ENCODE results near the gene UPP1.
A peak's percentile ranks its signal among the peaks of the same experiment; 100 is the strongest.

Gene UPP1

DNA sequence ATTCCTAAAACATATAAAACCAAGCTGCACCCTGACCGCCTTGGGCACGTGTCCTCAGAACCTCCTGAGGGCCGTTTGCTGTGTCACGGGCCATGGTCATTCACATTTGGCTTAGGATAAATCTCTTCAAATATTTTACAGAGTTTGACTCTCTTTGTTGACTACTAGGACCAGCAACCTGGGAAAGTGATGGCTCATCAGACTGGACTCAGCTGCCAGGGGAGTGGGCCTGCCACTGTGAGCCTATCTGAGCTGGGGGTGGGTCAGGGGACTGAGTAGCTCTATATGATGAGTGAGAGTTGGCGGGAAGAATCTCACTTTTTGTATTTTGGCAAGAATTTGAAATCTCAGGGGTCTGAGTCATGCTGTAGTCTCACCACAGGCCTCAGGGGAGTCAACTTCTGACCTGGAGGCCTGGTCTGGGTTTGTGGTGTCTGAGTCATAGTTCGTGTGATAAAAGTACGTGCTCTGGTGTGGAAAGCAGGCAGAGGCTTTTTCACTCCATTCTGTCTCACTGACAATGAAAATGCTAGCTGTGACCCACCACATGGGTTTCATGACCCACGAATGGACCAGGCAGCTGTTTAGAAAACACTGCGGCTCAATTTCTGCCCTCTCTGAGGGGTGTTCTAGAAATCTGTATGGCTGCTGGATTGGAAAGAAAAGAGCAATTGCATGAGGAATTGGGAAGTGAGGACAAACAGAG lies 4.2 kb upstream of the UPP1 start:
- H3K4me1 ChIP-seq (ENCODE audit: control extremely low read depth in 1 of 4, control insufficient read depth in 4 of 4, insufficient read depth in 4 of 4, low read length in 3 of 4) = peaks cover 2 to 39% (median 28%) of the 10 kb centered on the region in 4 experiments
- peaks cover 0 to 2% (median 0%) of the 10 kb centered on the region in 5 experiments for H3K27me3 ChIP-seq (replicated peaks in 2 of 5; ENCODE audit: control insufficient read depth in 4 of 5, insufficient read depth in 5 of 5, low read length in 4 of 5)
- no peaks in the 10 kb centered on the region for H3K36me3 ChIP-seq (ENCODE audit: control insufficient read depth in 4 of 4, insufficient read depth in 4 of 4, low read length in 3 of 4)
- peak; percentile 88 to 97 (median 97) for DNase-seq
- H3K27ac ChIP-seq (ENCODE audit: insufficient read depth in 1 of 2, low read depth in 1 of 2, low read length in 2 of 2, poor library complexity in 1 of 2, severe bottlenecking in 2 of 2) = no peak overlapping the region
- 55% methylated on average over 9 of the region's 9 CpGs for whole genome bisulfite sequencing (ENCODE audit: insufficient coverage)
- no peaks in the 10 kb centered on the region for H3K9me3 ChIP-seq (ENCODE audit: control extremely low read depth in 1 of 5, control insufficient read depth in 4 of 5, insufficient read depth in 2 of 5, low read depth in 1 of 5, low read length in 4 of 5)
- CTCF ChIA-PET = interaction anchor here (0.7 to 4.0 kb wide), 9 partner anchors 10 to 115 kb away, joined by 3 to 17 read pairs (median 4); no protein-coding TSS in a partner anchor
- POLR2A ChIA-PET = interaction anchor here (1.4 kb wide), 1 partner anchor 25 kb away, joined by 3 read pairs; no protein-coding TSS in a partner anchor
- no peak overlapping the region for H3K4me3 ChIP-seq (ENCODE audit: control insufficient read depth in 1 of 7, extremely low read depth in 1 of 7, insufficient read depth in 4 of 7, low read depth in 2 of 7, low read length in 6 of 7)

GRCh38 chr7:48085433-48085791 lies 3.7 kb upstream of the UPP1 start:
- H3K4me3 ChIP-seq (ENCODE audit: control insufficient read depth in 1 of 7, extremely low read depth in 1 of 7, insufficient read depth in 4 of 7, low read depth in 2 of 7, low read length in 6 of 7) = no peak overlapping the region
- peaks cover 0 to 4% (median 3%) of the 10 kb centered on the region in 5 experiments for H3K27me3 ChIP-seq (replicated peaks in 2 of 5; ENCODE audit: control insufficient read depth in 4 of 5, insufficient read depth in 5 of 5, low read length in 4 of 5)
- 100% methylated on average over 1 of the region's 1 CpG for WGBS (ENCODE audit: insufficient coverage)
- peaks cover 2 to 40% (median 31%) of the 10 kb centered on the region in 4 experiments for H3K4me1 ChIP-seq (ENCODE audit: control extremely low read depth in 1 of 4, control insufficient read depth in 4 of 4, insufficient read depth in 4 of 4, low read length in 3 of 4)
- peak in 2 of 3 donors; percentile 42 to 57 for DNase-seq
- H3K9me3 ChIP-seq (ENCODE audit: control extremely low read depth in 1 of 5, control insufficient read depth in 4 of 5, insufficient read depth in 2 of 5, low read depth in 1 of 5, low read length in 4 of 5) = no peaks in the 10 kb centered on the region
- no peaks in the 10 kb centered on the region for H3K36me3 ChIP-seq (ENCODE audit: control insufficient read depth in 4 of 4, insufficient read depth in 4 of 4, low read length in 3 of 4)
- CTCF ChIA-PET = interaction anchor here (0.7 to 4.0 kb wide), 9 partner anchors 10 to 115 kb away, joined by 3 to 17 read pairs (median 4); no protein-coding TSS in a partner anchor
- H3K27ac ChIP-seq (ENCODE audit: insufficient read depth in 1 of 2, low read depth in 1 of 2, low read length in 2 of 2, poor library complexity in 1 of 2, severe bottlenecking in 2 of 2) = no peak overlapping the region
- POLR2A ChIA-PET = interaction anchor here (1.4 kb wide), 1 partner anchor 26 kb away, joined by 3 read pairs; no protein-coding TSS in a partner anchor

DNA sequence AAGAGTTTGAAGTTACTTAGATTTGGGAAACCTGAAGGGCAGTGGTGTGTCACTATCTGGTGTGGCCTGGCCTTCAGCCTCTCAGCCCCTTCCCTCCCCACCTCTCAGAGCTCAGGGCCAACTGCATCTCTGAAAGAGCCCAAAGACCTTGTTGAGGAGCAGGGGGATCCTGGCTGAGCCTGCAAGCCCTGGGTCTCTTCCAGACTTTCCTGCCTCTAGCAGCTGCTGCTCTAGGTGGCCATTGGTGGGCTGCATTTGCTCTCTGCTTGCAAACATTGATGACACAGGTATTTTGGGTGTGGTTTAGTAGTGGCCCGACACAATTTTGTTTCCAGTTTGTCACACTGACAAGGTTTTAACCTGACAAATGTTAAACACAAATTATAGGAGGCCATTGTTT lies 3.1 kb upstream of the UPP1 start:
- WGBS (ENCODE audit: insufficient coverage) = no CpG with 5 or more reads among the region's 1 CpG
- ChIA-PET POLR2A (interaction anchor here (1.4 kb wide), 1 partner anchor 26 kb away, joined by 3 read pairs; no protein-coding TSS in a partner anchor), CTCF (interaction anchor here (0.7 to 4.0 kb wide), 7 partner anchors 10 to 116 kb away, joined by 3 to 17 read pairs (median 4); no protein-coding TSS in a partner anchor)
- peaks cover 2 to 40% (median 31%) of the 10 kb centered on the region in 4 experiments for H3K4me1 ChIP-seq (ENCODE audit: control extremely low read depth in 1 of 4, control insufficient read depth in 4 of 4, insufficient read depth in 4 of 4, low read length in 3 of 4)
- H3K4me3 ChIP-seq (ENCODE audit: control insufficient read depth in 1 of 7, extremely low read depth in 1 of 7, insufficient read depth in 4 of 7, low read depth in 2 of 7, low read length in 6 of 7) = no peak overlapping the region
- no peak overlapping the region for H3K27ac ChIP-seq (ENCODE audit: insufficient read depth in 1 of 2, low read depth in 1 of 2, low read length in 2 of 2, poor library complexity in 1 of 2, severe bottlenecking in 2 of 2)
- no peaks in the 10 kb centered on the region for H3K9me3 ChIP-seq (ENCODE audit: control extremely low read depth in 1 of 5, control insufficient read depth in 4 of 5, insufficient read depth in 2 of 5, low read depth in 1 of 5, low read length in 4 of 5)
- no peak for DNase-seq
- H3K36me3 ChIP-seq (ENCODE audit: control insufficient read depth in 4 of 4, insufficient read depth in 4 of 4, low read length in 3 of 4) = no peaks in the 10 kb centered on the region
- H3K27me3 ChIP-seq (replicated peaks in 2 of 5; ENCODE audit: control insufficient read depth in 4 of 5, insufficient read depth in 5 of 5, low read length in 4 of 5) = peaks cover 0 to 4% (median 3%) of the 10 kb centered on the region in 5 experiments

DNA sequence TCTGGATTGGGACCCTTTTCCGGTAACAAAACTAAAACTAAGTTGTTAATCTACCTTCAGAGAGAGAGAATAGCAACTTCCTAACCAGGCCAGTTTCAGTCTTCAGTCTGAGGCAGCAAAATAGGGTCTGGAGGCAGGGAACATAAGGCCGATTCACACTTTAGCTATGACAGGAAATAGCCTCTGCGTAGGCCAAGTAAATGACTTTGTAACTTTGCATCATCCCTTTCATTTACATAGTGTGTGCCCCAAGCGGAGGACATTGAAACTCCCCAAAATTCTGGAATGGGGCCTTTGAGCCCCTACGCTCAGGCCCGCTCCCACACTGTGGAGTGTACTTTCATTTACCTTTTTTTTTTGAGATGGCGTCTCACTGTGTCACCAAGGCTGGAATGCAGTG lies 1.7 kb upstream of the UPP1 start:
- Histone ChIP-seq H3K4me1 (ENCODE audit: control extremely low read depth in 1 of 4, control insufficient read depth in 4 of 4, insufficient read depth in 4 of 4, low read length in 3 of 4) (peaks cover 2 to 40% (median 31%) of the 10 kb centered on the region in 4 experiments), H3K27ac (ENCODE audit: insufficient read depth in 1 of 2, low read depth in 1 of 2, low read length in 2 of 2, poor library complexity in 1 of 2, severe bottlenecking in 2 of 2) (no peak overlapping the region), H3K9me3 (ENCODE audit: control extremely low read depth in 1 of 5, control insufficient read depth in 4 of 5, insufficient read depth in 2 of 5, low read depth in 1 of 5, low read length in 4 of 5) (no peaks in the 10 kb centered on the region), H3K27me3 (replicated peaks in 2 of 5; ENCODE audit: control insufficient read depth in 4 of 5, insufficient read depth in 5 of 5, low read length in 4 of 5) (peaks cover 0 to 4% (median 3%) of the 10 kb centered on the region in 5 experiments), H3K4me3 (ENCODE audit: control insufficient read depth in 1 of 7, extremely low read depth in 1 of 7, insufficient read depth in 4 of 7, low read depth in 2 of 7, low read length in 6 of 7) (no peak overlapping the region), H3K36me3 (ENCODE audit: control insufficient read depth in 4 of 4, insufficient read depth in 4 of 4, low read length in 3 of 4) (peaks cover 0 to 6% (median under 1%) of the 10 kb centered on the region in 4 experiments)
- ChIA-PET POLR2A (interaction anchor here (0.6 kb wide), 1 partner anchor 66 kb away, joined by 5 read pairs; no protein-coding TSS in a partner anchor), CTCF (interaction anchor here (1.6 kb wide), 1 partner anchor 137 kb away, joined by 3 read pairs; no protein-coding TSS in a partner anchor)
- WGBS (ENCODE audit: insufficient coverage) = 95% methylated on average over 7 of the region's 7 CpGs
- DNase-seq = peak in 1 of 3 donors; percentile 23

GRCh38 chr7:48088559-48089045 lies 463 bp upstream of the UPP1 start:
- Histone ChIP-seq H3K27me3 (replicated peaks in 2 of 5; ENCODE audit: control insufficient read depth in 4 of 5, insufficient read depth in 5 of 5, low read length in 4 of 5) (peaks cover 0 to 4% (median 3%) of the 10 kb centered on the region in 5 experiments), H3K27ac (ENCODE audit: insufficient read depth in 1 of 2, low read depth in 1 of 2, low read length in 2 of 2, poor library complexity in 1 of 2, severe bottlenecking in 2 of 2) (peak overlapping the region in 1 of 2 experiments; percentile 61), H3K4me3 (ENCODE audit: control insufficient read depth in 1 of 7, extremely low read depth in 1 of 7, insufficient read depth in 4 of 7, low read depth in 2 of 7, low read length in 6 of 7) (peak overlapping the region in 6 of 7 experiments; percentile 54 to 86 (median 81)), H3K9me3 (ENCODE audit: control extremely low read depth in 1 of 5, control insufficient read depth in 4 of 5, insufficient read depth in 2 of 5, low read depth in 1 of 5, low read length in 4 of 5) (no peaks in the 10 kb centered on the region), H3K36me3 (ENCODE audit: control insufficient read depth in 4 of 4, insufficient read depth in 4 of 4, low read length in 3 of 4) (peaks cover 0 to 6% (median 1%) of the 10 kb centered on the region in 4 experiments), H3K4me1 (ENCODE audit: control extremely low read depth in 1 of 4, control insufficient read depth in 4 of 4, insufficient read depth in 4 of 4, low read length in 3 of 4) (peaks cover 2 to 40% (median 31%) of the 10 kb centered on the region in 4 experiments)
- CTCF ChIA-PET = interaction anchor here (0.6 to 1.1 kb wide), 3 partner anchors 15 to 141 kb away, joined by 3 read pairs; partner anchors contain the start of gene PKD1L1
- DNase-seq = peak in 2 of 3 donors; percentile 72 to 86
- 0% methylated on average over 18 of the region's 25 CpGs for WGBS (ENCODE audit: insufficient coverage)
- POLR2A ChIA-PET = interaction anchor here (0.7 kb wide), 1 partner anchor 193 kb away, joined by 3 read pairs; no protein-coding TSS in a partner anchor

DNA sequence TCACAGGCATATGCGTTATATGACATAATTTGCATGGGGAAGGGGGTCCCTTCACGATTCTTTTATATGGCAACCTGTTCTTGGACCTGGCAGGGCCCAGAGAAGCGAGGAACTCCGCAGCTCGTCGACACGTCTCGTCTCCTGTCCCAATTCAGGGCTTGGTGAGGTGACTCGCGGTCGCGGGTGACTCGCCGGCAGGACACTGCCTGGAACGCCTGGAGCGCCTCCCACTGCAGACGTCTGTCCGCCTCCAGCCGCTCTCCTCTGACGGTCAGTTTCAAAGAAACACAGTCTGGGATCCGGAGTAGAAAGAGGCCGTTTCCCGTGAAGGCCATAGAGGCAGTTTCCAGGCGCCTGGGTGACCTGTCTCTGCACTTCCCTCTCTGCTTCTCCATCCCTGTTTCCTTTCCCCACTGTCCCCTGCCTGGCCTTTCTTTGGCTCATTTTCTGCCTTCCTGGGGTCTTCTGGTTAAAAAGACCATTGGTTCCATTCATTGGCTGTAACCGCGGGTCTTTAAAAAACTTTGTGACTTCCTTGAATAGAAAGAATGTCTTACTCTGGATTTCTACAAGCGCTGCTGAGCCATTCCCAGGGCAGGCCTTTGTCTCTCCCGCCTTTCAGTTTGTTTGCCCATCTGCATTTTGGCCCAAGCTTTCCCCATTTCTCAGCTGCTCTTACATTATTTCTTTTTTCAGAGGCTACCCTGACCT lies 1.2 kb downstream of the UPP1 start:
- WGBS (ENCODE audit: insufficient coverage) = 89% methylated on average over 25 of the region's 28 CpGs
- CTCF ChIA-PET = interaction anchor here (1.1 to 1.7 kb wide), 3 partner anchors 13 to 98 kb away, joined by 3 to 7 read pairs (median 4); no protein-coding TSS in a partner anchor

More for the DNA sequence above, 1.2 kb downstream of the UPP1 start:
- no peak for DNase-seq
- POLR2A ChIA-PET = no interaction called here
- Histone ChIP-seq H3K36me3 (ENCODE audit: control insufficient read depth in 4 of 4, insufficient read depth in 4 of 4, low read length in 3 of 4) (peaks cover 0 to 6% (median 1%) of the 10 kb centered on the region in 4 experiments), H3K4me3 (ENCODE audit: control insufficient read depth in 1 of 7, extremely low read depth in 1 of 7, insufficient read depth in 4 of 7, low read depth in 2 of 7, low read length in 6 of 7) (peak overlapping the region in 4 of 7 experiments; percentile 81 to 86 (median 82)), H3K9me3 (ENCODE audit: control extremely low read depth in 1 of 5, control insufficient read depth in 4 of 5, insufficient read depth in 2 of 5, low read depth in 1 of 5, low read length in 4 of 5) (no peaks in the 10 kb centered on the region), H3K27me3 (replicated peaks in 2 of 5; ENCODE audit: control insufficient read depth in 4 of 5, insufficient read depth in 5 of 5, low read length in 4 of 5) (peaks cover 0 to 4% (median 3%) of the 10 kb centered on the region in 5 experiments), H3K4me1 (ENCODE audit: control extremely low read depth in 1 of 4, control insufficient read depth in 4 of 4, insufficient read depth in 4 of 4, low read length in 3 of 4) (peaks cover 0 to 31% (median 24%) of the 10 kb centered on the region in 4 experiments), H3K27ac (ENCODE audit: insufficient read depth in 1 of 2, low read depth in 1 of 2, low read length in 2 of 2, poor library complexity in 1 of 2, severe bottlenecking in 2 of 2) (no peak overlapping the region)
